ENCODE measurements around the gene MAPK4.

Gene MAPK4

GRCh38 chr18:50665519-50665918 lies 105.6 kb downstream of the MAPK4 start:
- Histone ChIP-seq H3K4me2 (ENCODE audit: insufficient read depth, low read length) (no peak overlapping the region), H3K9me3 (ENCODE audit: insufficient read depth, low read length, severe bottlenecking) (peaks cover 2% of the 10 kb centered on the region), H3K4me3 (ENCODE audit: low read depth in 1 of 2, low read length in 2 of 2) (no peak overlapping the region), H4K20me1 (ENCODE audit: insufficient read depth, low read length) (no peaks in the 10 kb centered on the region), H3K36me3 (ENCODE audit: insufficient read depth, low read length) (no peaks in the 10 kb centered on the region), H3K4me1 (ENCODE audit: insufficient read depth, low read length) (no peaks in the 10 kb centered on the region), H3K27ac (ENCODE audit: low read length) (no peak overlapping the region), H3K9ac (ENCODE audit: low read depth, low read length) (no peak overlapping the region), H2AFZ (ENCODE audit: low read depth, low read length) (no peak overlapping the region), H3K79me2 (ENCODE audit: insufficient read depth, low read length) (no peaks in the 10 kb centered on the region), H3K27me3 (ENCODE audit: insufficient read depth, low read length, poor library complexity) (no peaks in the 10 kb centered on the region)
- DNase-seq (no peak), ATAC-seq (ENCODE audit: insufficient read depth, low read depth) (no peak)
- TF ChIP-seq EZH2 (IDR thresholded peaks at IDR 0.05; ENCODE audit: borderline replicate concordance, low read depth, low read length, severe bottlenecking) (no peak), CTCF (IDR thresholded peaks at IDR 0.05; ENCODE audit: borderline replicate concordance, extremely low read depth, low read length, poor library complexity, severe bottlenecking) (no peak)

GRCh38 chr18:50666536-50666935 lies 106.6 kb downstream of the MAPK4 start:
- Histone ChIP-seq H3K27ac (ENCODE audit: low read length) (no peak overlapping the region), H4K20me1 (ENCODE audit: insufficient read depth, low read length) (no peaks in the 10 kb centered on the region), H3K27me3 (ENCODE audit: insufficient read depth, low read length, poor library complexity) (no peaks in the 10 kb centered on the region), H3K36me3 (ENCODE audit: insufficient read depth, low read length) (no peaks in the 10 kb centered on the region), H3K4me1 (ENCODE audit: insufficient read depth, low read length) (no peaks in the 10 kb centered on the region), H3K9ac (ENCODE audit: low read depth, low read length) (no peak overlapping the region), H3K4me3 (ENCODE audit: low read depth in 1 of 2, low read length in 2 of 2) (no peak overlapping the region), H2AFZ (ENCODE audit: low read depth, low read length) (no peak overlapping the region), H3K79me2 (ENCODE audit: insufficient read depth, low read length) (no peaks in the 10 kb centered on the region), H3K9me3 (ENCODE audit: insufficient read depth, low read length, severe bottlenecking) (peaks cover 2% of the 10 kb centered on the region), H3K4me2 (ENCODE audit: insufficient read depth, low read length) (no peak overlapping the region)
- DNase-seq (no peak), ATAC-seq (ENCODE audit: insufficient read depth, low read depth) (no peak)
- TF ChIP-seq EZH2 (IDR thresholded peaks at IDR 0.05; ENCODE audit: borderline replicate concordance, low read depth, low read length, severe bottlenecking) (no peak), CTCF (IDR thresholded peaks at IDR 0.05; ENCODE audit: borderline replicate concordance, extremely low read depth, low read length, poor library complexity, severe bottlenecking) (no peak)

- Histone ChIP-seq H3K4me3 (ENCODE audit: low read depth in 1 of 2, low read length in 2 of 2) (no peak overlapping the region), H3K27me3 (ENCODE audit: insufficient read depth, low read length, poor library complexity) (no peaks in the 10 kb centered on the region), H3K27ac (ENCODE audit: low read length) (no peak overlapping the region)
Measured at GRCh38 chr18:50671376-50671775, 111.5 kb downstream of the MAPK4 start.

More at GRCh38 chr18:50671376-50671775, 111.5 kb downstream of the MAPK4 start:
- no peaks in the 10 kb centered on the region for H3K9me3 ChIP-seq (ENCODE audit: insufficient read depth, low read length, severe bottlenecking)
- H3K9ac ChIP-seq (ENCODE audit: low read depth, low read length), result no peak overlapping the region
- no peaks in the 10 kb centered on the region for H3K4me1 ChIP-seq (ENCODE audit: insufficient read depth, low read length)
- TF ChIP-seq CTCF (IDR thresholded peaks at IDR 0.05; ENCODE audit: borderline replicate concordance, extremely low read depth, low read length, poor library complexity, severe bottlenecking) (no peak), EZH2 (IDR thresholded peaks at IDR 0.05; ENCODE audit: borderline replicate concordance, low read depth, low read length, severe bottlenecking) (no peak)
- no peak for ATAC-seq (ENCODE audit: insufficient read depth, low read depth)
- no peak for DNase-seq
- H2AFZ ChIP-seq (ENCODE audit: low read depth, low read length), result no peak overlapping the region
- no peaks in the 10 kb centered on the region for H3K36me3 ChIP-seq (ENCODE audit: insufficient read depth, low read length)
- no peaks in the 10 kb centered on the region for H4K20me1 ChIP-seq (ENCODE audit: insufficient read depth, low read length)
- no peak overlapping the region for H3K4me2 ChIP-seq (ENCODE audit: insufficient read depth, low read length)
- H3K79me2 ChIP-seq (ENCODE audit: insufficient read depth, low read length), result no peaks in the 10 kb centered on the region

All from DND-41 (cell line).